Measurements from ENCODE around the gene ARL14EP. TPM values are rescaled to one million over a fixed set of nuclear protein-coding genes. Genes with fewer than 3 reads are reported as not detected.

ARL14EP gene
- total RNA-seq, 1 donor from 2014 or later: 36.5 TPM

- Histone ChIP-seq H3K36me3 (no peaks in the 10 kb centered on the region), H3K27ac (replicated peaks) (no peak overlapping the region), H3K4me3 (no peak overlapping the region), H3K4me1 (no peaks in the 10 kb centered on the region), H3K27me3 (ENCODE audit: low read depth) (no peaks in the 10 kb centered on the region), H3K9me3 (replicated peaks) (no peaks in the 10 kb centered on the region)
- no peak for TF ChIP-seq CTCF (IDR thresholded peaks at IDR 0.05; ENCODE audit: borderline replicate concordance)
- intact Hi-C loops (cut with micrococcal nuclease): no loop called here
- DNase-seq: no peak
Observed at GRCh38 chr11:30284836-30285235, 38.1 kb upstream of the ARL14EP start.

- TF ChIP-seq CTCF (IDR thresholded peaks at IDR 0.05; ENCODE audit: borderline replicate concordance): no peak
- Histone ChIP-seq H3K4me1 (no peaks in the 10 kb centered on the region), H3K27ac (replicated peaks) (no peak overlapping the region), H3K36me3 (no peaks in the 10 kb centered on the region), H3K27me3 (ENCODE audit: low read depth) (no peaks in the 10 kb centered on the region), H3K4me3 (no peak overlapping the region), H3K9me3 (replicated peaks) (no peaks in the 10 kb centered on the region)
- intact Hi-C loops (cut with micrococcal nuclease): no loop called here
- no peak for DNase-seq
Observed at GRCh38 chr11:30285416-30286121, 37.3 kb upstream of the ARL14EP start.

GRCh38 chr11:30291331-30291730 lies 31.6 kb upstream of the ARL14EP start:
- no peaks in the 10 kb centered on the region for H3K4me1 ChIP-seq
- no peak overlapping the region for H3K4me3 ChIP-seq
- H3K27ac ChIP-seq (replicated peaks): no peak overlapping the region
- no peaks in the 10 kb centered on the region for H3K27me3 ChIP-seq (ENCODE audit: low read depth)
- intact Hi-C loops (cut with micrococcal nuclease): no loop called here
- H3K36me3 ChIP-seq: no peaks in the 10 kb centered on the region
- no peak for TF ChIP-seq CTCF (IDR thresholded peaks at IDR 0.05; ENCODE audit: borderline replicate concordance)
- DNase-seq: no peak
- no peaks in the 10 kb centered on the region for H3K9me3 ChIP-seq (replicated peaks)

- DNase-seq: no peak
- TF ChIP-seq CTCF (IDR thresholded peaks at IDR 0.05; ENCODE audit: borderline replicate concordance): no peak
- no peaks in the 10 kb centered on the region for H3K27me3 ChIP-seq (ENCODE audit: low read depth)
- H3K9me3 ChIP-seq (replicated peaks): no peaks in the 10 kb centered on the region
- H3K36me3 ChIP-seq: no peaks in the 10 kb centered on the region
- no peaks in the 10 kb centered on the region for H3K4me1 ChIP-seq
- intact Hi-C loops (cut with micrococcal nuclease): no loop called here
- no peak overlapping the region for H3K27ac ChIP-seq (replicated peaks)
- no peak overlapping the region for H3K4me3 ChIP-seq
Observed at GRCh38 chr11:30292545-30292944, 30.4 kb upstream of the ARL14EP start.

GRCh38 chr11:30295178-30295885 lies 27.6 kb upstream of the ARL14EP start:
- H3K9me3 ChIP-seq (replicated peaks): peaks cover 8% of the 10 kb centered on the region
- H3K4me3 ChIP-seq: no peak overlapping the region
- no peaks in the 10 kb centered on the region for H3K4me1 ChIP-seq
- H3K27me3 ChIP-seq (ENCODE audit: low read depth): no peaks in the 10 kb centered on the region
- H3K27ac ChIP-seq (replicated peaks): no peak overlapping the region
- no peaks in the 10 kb centered on the region for H3K36me3 ChIP-seq
- no peak for DNase-seq
- intact Hi-C loops (cut with micrococcal nuclease): no loop called here
- no peak for TF ChIP-seq CTCF (IDR thresholded peaks at IDR 0.05; ENCODE audit: borderline replicate concordance)

Data from left ventricle myocardium inferior (tissue), 1 donor.